Sigmoid colon (tissue), 7 donors: Measurements from ENCODE around the gene SGPP2. TPM values are rescaled to one million over a fixed set of nuclear protein-coding genes. Genes with fewer than 3 reads are reported as not detected.
A peak's percentile ranks its signal among the peaks of the same experiment; 100 is the strongest.

Source experiments
- DNase-seq: peaks from one replicate; pipeline ENCODE4 v3.0.0-alpha.2; 2019
- H3K27ac ChIP-seq, 4 donors: fragments of 200-600 bp; sonication (generic); one replicate each; pipeline ENCODE4 v1.5.1; 2016 to 2019; ENCODE audit warnings: mild to moderate bottlenecking in 1 of 4
- H3K27me3 ChIP-seq, 3 donors: fragments of 200-600 bp; sonication (generic); one replicate each; pipeline ENCODE4 v1.5.1; 2019; ENCODE audit warnings: mild to moderate bottlenecking in 1 of 3
- H3K36me3 ChIP-seq, 4 donors: fragments of 200-600 bp; sonication (generic); one replicate each; pipeline ENCODE4 v1.5.1; 2016 to 2019
- H3K4me1 ChIP-seq, 4 donors: fragments of 200-600 bp; sonication (generic); one replicate each; pipeline ENCODE4 v1.5.1; 2017 to 2019
- H3K4me3 ChIP-seq, 4 donors: fragments of 200-600 bp; sonication (generic); one replicate each; pipeline ENCODE4 v1.5.1; 2017 to 2019; ENCODE audit warnings: mild to moderate bottlenecking in 2 of 4, moderate library complexity in 1 of 4
- H3K9me3 ChIP-seq, 4 donors: fragments of 200-600 bp in 3 of 4; sonication (generic) in 3 of 4; one replicate each; pipeline versions ENCODE4 v1.5.1 to v1.6.1; 2013 to 2019
- EP300 ChIP-seq, 4 donors: sonication (generic); formaldehyde crosslinking; IDR thresholded peaks; one replicate each; pipeline ENCODE4 v1.6.1; 2017; ENCODE audit warnings: antibody characterized with exemption in 4 of 4
- POLR2A ChIP-seq, 2 donors: fragments of 450-650 bp; IDR thresholded peaks; one replicate each; pipeline ENCODE4 v1.6.1; 2016; ENCODE audit warnings: antibody characterized with exemption in 2 of 2, mild to moderate bottlenecking in 2 of 2, moderate library complexity in 2 of 2
- POLR2AphosphoS5 ChIP-seq, 4 donors: sonication (generic); formaldehyde crosslinking; IDR thresholded peaks; one replicate each; pipeline ENCODE4 v1.6.1; 2017; ENCODE audit warnings: antibody characterized with exemption in 4 of 4
- WGBS, 2 donors: extraction: QIAGEN DNeasy Blood & Tissue Kit; methylation state at CpG; one replicate each; pipeline ENCODE4 v1.1.7; 2013; 5-methylcytosine and 5-hydroxymethylcytosine counted together
- intact Hi-C: fragments of 100-400 bp; cut with DNase I; formaldehyde crosslinking; loops from one replicate; pipeline ENCODE4 v1.15.1; 2023
- polyA plus RNA-seq, 3 donors: library from polyadenylated mRNA; stranded (reverse); fragments of 200-250 nt; gene quantifications; one replicate each; pipeline ENCODE4 v1.2.3, GENCODE V29; 2013
- total RNA-seq, 4 donors: library from RNA; depleted of rRNA; stranded (reverse); fragments of >200 nt; gene quantifications; one replicate each; pipeline ENCODE4 v1.1.0, GENCODE V29; 2016
- TF ChIP-seq, protein P1 (sequence below), 4 experiments: fragments of 450-650 bp in 3 of 4; fragments of 200-600 bp in 1 of 4; IDR thresholded peaks; one replicate each; pipeline ENCODE4 v1.5.1; 2016 to 2019; ENCODE audit warnings: antibody characterized with exemption in 4 of 4, mild to moderate bottlenecking in 3 of 4, moderate library complexity in 2 of 4
- donor health status: healthy with polysubstance abuse.
- donor health status: Bipolar disorder and iron deficiency.
- donor health status: healthy.

SGPP2 gene
- total and polyA plus RNA-seq, 7 donors = 0.49 to 25.1 (median 1.1) TPM

DNA sequence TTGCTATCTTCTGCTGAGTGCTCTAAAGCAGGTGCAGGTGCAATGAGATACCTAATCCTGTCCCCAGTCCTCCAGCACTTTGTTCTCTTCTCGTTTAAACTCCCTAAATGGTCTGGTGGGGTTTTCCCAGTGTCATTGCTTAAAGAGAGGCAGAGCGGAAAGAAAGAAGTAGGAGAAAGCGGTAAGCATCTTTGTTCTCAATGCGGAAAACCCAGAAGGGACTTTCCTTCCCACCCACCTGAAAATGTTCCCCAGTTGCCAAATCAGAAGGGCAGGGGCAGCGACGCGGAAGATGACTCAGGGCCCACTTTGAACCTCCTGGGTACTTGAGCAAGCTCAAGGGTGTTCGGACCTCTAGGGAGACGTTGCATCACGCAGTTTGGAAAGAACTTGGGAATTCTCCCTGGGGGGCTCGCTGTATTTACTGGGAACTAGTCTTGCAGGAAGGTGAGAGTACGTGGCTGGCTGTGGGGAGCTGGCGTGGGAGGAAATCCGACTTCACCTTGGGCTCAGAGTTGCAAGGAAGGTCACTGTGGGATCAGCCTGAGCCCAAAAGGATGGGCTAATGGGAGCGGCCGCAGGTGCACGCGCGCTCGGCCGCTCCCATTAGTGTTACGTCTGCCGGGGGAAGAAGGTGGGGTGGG is 589 bp upstream of the SGPP2 start:
- WGBS, 2 donors = 6 to 13% methylated on average over 23 of the region's 23 CpGs
- no peak overlapping the region for H3K27ac ChIP-seq
- DNase-seq = no peak
- no peak for TF ChIP-seq POLR2AphosphoS5 (IDR thresholded peaks at IDR 0.05)
- no peak for TF ChIP-seq EP300 (IDR thresholded peaks at IDR 0.05)
- H3K36me3 ChIP-seq = no peaks in the 10 kb centered on the region
- H3K9me3 ChIP-seq = no peaks in the 10 kb centered on the region
- peaks cover 0 to 18% (median 15%) of the 10 kb centered on the region in 4 donors for H3K4me1 ChIP-seq
- intact Hi-C loops = no loop called here
- H3K4me3 ChIP-seq = peak overlapping the region in 3 of 4 donors; percentile 37 to 53 (median 48)
- peaks cover 17 to 58% (median 42%) of the 10 kb centered on the region in 3 donors for H3K27me3 ChIP-seq

DNA sequence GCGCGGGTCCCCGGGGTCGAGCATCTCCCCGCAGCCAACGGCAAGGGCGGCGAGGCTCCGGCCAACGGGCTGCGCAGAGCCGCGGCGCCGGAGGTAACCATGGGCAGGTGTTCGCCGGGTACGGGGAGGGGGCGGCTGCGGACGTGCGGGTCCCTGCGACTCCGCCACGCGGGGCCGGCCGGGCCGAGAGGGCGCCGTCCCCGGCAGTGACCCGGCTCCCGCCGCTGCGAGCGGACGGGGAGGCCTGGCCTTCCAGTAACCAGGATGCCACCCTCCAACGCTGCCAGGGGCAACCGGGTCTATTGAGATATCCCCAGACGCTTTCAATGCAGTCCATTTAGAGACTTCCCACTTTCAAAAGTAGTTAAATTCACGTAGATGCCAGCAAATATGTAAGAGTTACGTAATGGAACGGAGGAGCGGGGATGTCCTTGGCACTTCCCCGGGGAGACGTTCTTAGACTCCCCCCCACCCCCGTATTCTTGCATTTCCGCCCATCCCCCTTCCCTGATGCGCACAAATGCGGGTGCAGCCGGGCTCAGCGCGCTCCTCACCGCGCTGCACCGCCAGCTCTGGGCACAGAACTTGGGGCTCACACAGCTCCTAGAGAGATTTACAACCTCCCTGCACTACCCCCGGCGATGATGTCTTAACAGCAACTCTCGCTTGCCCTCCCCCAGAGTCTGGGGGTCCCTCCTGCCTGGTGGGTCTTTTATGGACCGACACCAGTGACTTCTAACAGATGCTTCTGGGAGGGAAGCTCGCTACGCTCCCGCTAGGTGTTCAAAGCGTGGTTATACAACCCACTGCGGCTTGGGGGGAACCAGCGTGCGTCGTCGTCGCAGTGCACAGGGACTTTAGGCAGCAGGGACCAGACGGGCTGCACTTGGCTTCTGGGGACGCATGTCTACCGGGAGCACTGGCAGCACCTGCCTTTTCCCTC is 657 bp downstream of the SGPP2 start:
- TF ChIP-seq, protein P1, sequence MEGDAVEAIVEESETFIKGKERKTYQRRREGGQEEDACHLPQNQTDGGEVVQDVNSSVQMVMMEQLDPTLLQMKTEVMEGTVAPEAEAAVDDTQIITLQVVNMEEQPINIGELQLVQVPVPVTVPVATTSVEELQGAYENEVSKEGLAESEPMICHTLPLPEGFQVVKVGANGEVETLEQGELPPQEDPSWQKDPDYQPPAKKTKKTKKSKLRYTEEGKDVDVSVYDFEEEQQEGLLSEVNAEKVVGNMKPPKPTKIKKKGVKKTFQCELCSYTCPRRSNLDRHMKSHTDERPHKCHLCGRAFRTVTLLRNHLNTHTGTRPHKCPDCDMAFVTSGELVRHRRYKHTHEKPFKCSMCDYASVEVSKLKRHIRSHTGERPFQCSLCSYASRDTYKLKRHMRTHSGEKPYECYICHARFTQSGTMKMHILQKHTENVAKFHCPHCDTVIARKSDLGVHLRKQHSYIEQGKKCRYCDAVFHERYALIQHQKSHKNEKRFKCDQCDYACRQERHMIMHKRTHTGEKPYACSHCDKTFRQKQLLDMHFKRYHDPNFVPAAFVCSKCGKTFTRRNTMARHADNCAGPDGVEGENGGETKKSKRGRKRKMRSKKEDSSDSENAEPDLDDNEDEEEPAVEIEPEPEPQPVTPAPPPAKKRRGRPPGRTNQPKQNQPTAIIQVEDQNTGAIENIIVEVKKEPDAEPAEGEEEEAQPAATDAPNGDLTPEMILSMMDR (IDR thresholded peaks at IDR 0.05) = no peak
- TF ChIP-seq POLR2AphosphoS5 (IDR thresholded peaks at IDR 0.05) = no peak
- TF ChIP-seq EP300 (IDR thresholded peaks at IDR 0.05) = no peak
- no peak for TF ChIP-seq POLR2A (IDR thresholded peaks at IDR 0.05)
- no peak for DNase-seq
- peaks cover 17 to 56% (median 42%) of the 10 kb centered on the region in 3 donors for H3K27me3 ChIP-seq
- intact Hi-C loops = no loop called here
- WGBS, 2 donors = 2 to 5% methylated on average over 74 of the region's 74 CpGs
- no peaks in the 10 kb centered on the region for H3K9me3 ChIP-seq
- no peaks in the 10 kb centered on the region for H3K36me3 ChIP-seq
- peaks cover 0 to 18% (median 15%) of the 10 kb centered on the region in 4 donors for H3K4me1 ChIP-seq
- H3K27ac ChIP-seq = peak overlapping the region in 1 of 4 donors; percentile 16
- peak overlapping the region in 3 of 4 donors; percentile 37 to 53 (median 48) for H3K4me3 ChIP-seq

DNA sequence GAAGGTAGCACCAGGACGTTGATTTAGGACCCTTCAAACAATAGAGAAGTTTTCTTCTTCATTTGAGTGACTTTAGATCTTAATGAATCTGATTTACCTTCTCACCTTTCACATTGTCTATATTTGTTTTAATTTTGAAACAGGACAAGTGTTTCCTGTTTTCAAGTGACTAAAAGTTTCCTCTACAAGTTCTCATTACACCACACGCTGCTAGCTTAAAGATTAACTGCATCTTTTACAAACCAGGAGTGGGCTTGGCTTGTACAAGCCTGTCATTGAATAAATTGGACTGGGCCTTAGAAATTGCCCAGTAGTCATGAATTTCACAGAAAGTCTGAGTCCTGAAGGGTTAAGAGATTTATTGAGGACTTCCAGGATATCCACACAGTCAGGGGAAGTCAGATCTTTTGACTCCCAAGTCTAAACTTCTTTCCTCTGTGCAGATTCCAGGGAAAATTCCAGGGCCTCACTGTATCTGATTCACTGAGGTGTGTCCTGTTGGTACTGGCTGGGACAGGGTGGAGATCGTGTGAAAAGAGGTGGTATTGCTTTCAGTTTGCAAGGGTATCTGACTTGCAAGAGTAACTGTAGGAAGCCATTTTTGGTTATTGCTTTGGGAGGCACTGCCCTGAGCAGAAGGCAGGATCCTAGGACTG is 3.4 kb downstream of the SGPP2 start:
- H3K4me3 ChIP-seq = no peak overlapping the region
- no peaks in the 10 kb centered on the region for H3K9me3 ChIP-seq
- H3K27ac ChIP-seq = no peak overlapping the region
- no peaks in the 10 kb centered on the region for H3K36me3 ChIP-seq
- H3K27me3 ChIP-seq = peaks cover 17 to 30% (median 25%) of the 10 kb centered on the region in 3 donors
- H3K4me1 ChIP-seq = peaks cover 0 to 18% (median 15%) of the 10 kb centered on the region in 4 donors
- TF ChIP-seq EP300 (IDR thresholded peaks at IDR 0.05) (no peak), POLR2A (IDR thresholded peaks at IDR 0.05) (no peak)
- DNase-seq = no peak
- intact Hi-C loops = no loop called here
- WGBS, 2 donors = 12 to 46% methylated on average over 3 of the region's 3 CpGs

DNA sequence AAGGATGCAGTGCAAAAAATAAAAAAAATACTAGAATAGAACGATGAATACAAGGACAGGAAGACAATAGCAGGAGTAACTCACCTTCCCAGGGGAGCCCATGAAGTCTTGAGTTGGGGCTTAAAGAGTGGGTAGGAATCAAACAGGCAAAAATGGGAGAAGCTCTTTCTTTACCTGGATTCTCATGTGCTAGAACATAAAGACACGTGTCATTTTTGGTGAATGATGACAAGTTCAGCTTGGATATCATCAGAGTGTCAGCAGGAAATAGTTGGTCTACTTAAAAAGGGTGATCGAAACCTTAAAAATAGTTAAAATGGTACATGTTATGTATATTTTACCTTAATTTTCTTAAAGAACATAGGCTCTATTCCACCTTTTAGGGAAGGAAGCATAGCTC is 5.7 kb downstream of the SGPP2 start:
- Histone ChIP-seq H3K36me3 (no peaks in the 10 kb centered on the region), H3K27me3 (peaks cover 0 to 7% (median 5%) of the 10 kb centered on the region in 3 donors), H3K9me3 (no peaks in the 10 kb centered on the region), H3K4me3 (no peak overlapping the region), H3K4me1 (peaks cover 0 to 4% (median under 1%) of the 10 kb centered on the region in 4 donors), H3K27ac (no peak overlapping the region)
- intact Hi-C loops = no loop called here
- WGBS, 2 donors = 92 to 96% methylated on average over 3 of the region's 3 CpGs
- TF ChIP-seq, protein P1 (IDR thresholded peaks at IDR 0.05) = no peak
- TF ChIP-seq POLR2A (IDR thresholded peaks at IDR 0.05) (no peak), EP300 (IDR thresholded peaks at IDR 0.05) (no peak), POLR2AphosphoS5 (IDR thresholded peaks at IDR 0.05) (no peak)
- no peak for DNase-seq

DNA sequence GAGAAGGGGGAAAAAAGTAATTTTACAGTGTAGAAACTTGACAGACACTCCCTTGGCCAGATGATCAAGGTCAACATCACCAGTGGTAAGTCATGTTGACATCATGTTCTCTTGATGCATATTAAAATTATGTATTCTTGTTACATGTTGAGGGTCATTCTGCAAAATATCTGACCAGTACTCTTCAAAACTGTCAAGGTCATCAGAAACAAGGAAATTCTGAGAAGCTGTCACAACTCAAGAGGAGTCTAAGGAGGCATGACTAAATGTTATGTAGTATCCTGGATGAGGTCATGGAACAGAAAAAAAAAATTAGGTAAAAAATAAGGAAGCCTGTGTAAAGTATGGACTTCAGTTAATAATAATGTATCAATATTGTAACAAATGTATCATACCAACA is 6.3 kb downstream of the SGPP2 start:
- H3K27me3 ChIP-seq = peaks cover 0 to 1% (median 0%) of the 10 kb centered on the region in 3 donors
- no peak for TF ChIP-seq EP300 (IDR thresholded peaks at IDR 0.05)
- TF ChIP-seq, protein P1 (IDR thresholded peaks at IDR 0.05) = no peak
- intact Hi-C loops = no loop called here
- H3K4me1 ChIP-seq = no peaks in the 10 kb centered on the region
- H3K27ac ChIP-seq = no peak overlapping the region
- H3K9me3 ChIP-seq = no peaks in the 10 kb centered on the region
- no peaks in the 10 kb centered on the region for H3K36me3 ChIP-seq
- DNase-seq = no peak
- H3K4me3 ChIP-seq = no peak overlapping the region
